Retinal pigment epithelial cell (primary cell): ENCODE data around the gene NAA40.
"Not testable (repeated sequence)": the region's sequence is repeated elsewhere in the genome, so short reads cannot be mapped to it uniquely, and the experiment has no call there.

Experiments used
- DNase-seq: peaks from one replicate; pipeline ENCODE4 v3.0.0-alpha.2; 2010; ENCODE audit warnings: low read depth
- H3K4me3 ChIP-seq: 2 replicates; pipeline ENCODE4 v1.5.1; 2011; ENCODE audit warnings: mild to moderate bottlenecking, low read length, control low read depth, moderate library complexity
- TF ChIP-seq, protein P1 (sequence below): conservative IDR thresholded peaks from 2 replicates; pipeline ENCODE4 v1.5.1; 2011; ENCODE audit warnings: low read depth, low read length, control low read depth, inconsistent platforms

NAA40 gene

DNA sequence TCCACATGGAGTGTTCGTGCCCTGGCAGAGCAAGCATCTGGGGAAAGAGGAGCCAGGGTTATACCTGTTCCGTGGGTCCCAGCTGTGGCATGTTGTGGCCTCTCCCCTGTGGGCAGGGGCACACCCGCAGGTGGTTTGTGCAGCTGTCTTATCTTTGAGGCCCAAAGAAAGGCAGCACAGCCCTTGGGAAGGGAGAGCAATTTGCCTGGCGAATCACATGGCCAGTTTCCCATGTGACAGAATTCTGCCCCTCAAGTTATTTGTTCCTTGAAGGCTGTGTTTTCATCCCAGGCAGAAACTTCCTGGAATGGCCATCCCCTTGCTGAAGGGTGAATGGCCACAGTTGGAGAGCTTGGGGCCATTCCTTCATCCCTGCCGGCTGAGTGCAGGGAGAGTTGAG is 19.2 kb downstream of the NAA40 start:
- DNase-seq, result no peak
- TF ChIP-seq, protein P1, sequence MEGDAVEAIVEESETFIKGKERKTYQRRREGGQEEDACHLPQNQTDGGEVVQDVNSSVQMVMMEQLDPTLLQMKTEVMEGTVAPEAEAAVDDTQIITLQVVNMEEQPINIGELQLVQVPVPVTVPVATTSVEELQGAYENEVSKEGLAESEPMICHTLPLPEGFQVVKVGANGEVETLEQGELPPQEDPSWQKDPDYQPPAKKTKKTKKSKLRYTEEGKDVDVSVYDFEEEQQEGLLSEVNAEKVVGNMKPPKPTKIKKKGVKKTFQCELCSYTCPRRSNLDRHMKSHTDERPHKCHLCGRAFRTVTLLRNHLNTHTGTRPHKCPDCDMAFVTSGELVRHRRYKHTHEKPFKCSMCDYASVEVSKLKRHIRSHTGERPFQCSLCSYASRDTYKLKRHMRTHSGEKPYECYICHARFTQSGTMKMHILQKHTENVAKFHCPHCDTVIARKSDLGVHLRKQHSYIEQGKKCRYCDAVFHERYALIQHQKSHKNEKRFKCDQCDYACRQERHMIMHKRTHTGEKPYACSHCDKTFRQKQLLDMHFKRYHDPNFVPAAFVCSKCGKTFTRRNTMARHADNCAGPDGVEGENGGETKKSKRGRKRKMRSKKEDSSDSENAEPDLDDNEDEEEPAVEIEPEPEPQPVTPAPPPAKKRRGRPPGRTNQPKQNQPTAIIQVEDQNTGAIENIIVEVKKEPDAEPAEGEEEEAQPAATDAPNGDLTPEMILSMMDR, result no peak

DNA sequence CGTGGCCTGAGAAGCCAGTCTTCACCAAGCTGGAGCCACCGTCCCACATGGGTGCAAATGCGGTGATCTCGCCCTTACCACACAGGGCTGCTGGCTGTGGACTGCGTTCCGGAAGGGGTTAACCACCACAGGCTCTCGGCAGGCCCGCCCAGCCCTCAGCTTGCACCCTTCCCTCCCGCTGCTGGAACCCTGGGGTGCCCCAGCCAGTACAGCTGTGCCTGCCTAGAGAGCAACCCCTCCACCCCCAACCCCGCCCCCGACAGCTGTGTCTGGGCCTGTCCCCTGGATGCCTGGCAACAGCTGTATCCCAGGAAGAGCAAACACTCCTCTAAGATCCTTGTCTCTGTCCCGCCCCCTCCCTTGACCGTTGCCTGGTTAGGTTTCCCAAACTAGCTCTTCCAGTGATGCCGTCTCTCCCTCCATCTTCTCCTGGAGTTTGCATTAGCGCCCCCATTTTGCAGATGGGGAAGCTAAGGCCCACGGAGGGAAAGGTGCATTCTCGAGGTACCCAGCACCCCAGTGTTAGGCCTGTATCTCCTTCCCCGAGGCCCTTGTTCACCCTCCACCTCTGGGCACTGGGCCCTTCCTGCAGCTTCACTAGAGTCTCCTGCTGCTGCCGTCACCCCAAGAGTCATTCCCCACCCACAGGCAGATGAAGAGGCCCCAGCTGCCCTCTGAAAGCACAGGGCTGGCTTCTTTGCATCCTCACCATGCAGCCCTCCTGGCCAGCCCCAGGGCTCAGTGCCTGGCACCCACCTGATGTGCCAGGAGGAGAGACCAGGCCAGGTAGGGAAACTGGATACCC is 23.0 kb downstream of the NAA40 start:
- no peak overlapping the region for H3K4me3 ChIP-seq
- TF ChIP-seq, protein P1, result no peak
- DNase-seq, result no peak

More for the DNA sequence above, 19.2 kb downstream of the NAA40 start:
- H3K4me3 ChIP-seq, result no peak overlapping the region

DNA sequence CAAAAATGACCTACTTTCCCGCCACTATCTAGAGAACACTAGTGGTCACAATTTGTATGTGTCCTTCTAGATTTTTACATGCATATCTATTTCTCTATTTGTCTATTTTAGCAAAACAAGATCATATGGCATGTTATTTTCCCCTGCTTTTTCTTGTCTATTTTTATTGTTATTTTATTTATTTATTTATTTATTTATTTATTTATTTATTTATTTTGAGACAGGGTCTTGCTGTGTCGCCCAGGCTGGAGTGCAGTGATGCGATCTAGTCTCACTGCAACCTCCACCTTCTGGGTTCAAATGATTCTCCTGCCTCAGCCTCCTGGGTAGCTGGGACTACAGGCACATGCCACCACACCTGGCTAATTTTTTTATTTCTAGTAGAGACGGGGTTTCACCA is 25.1 kb downstream of the NAA40 start:
- not testable (repeated sequence) for H3K4me3 ChIP-seq, DNase-seq

DNA sequence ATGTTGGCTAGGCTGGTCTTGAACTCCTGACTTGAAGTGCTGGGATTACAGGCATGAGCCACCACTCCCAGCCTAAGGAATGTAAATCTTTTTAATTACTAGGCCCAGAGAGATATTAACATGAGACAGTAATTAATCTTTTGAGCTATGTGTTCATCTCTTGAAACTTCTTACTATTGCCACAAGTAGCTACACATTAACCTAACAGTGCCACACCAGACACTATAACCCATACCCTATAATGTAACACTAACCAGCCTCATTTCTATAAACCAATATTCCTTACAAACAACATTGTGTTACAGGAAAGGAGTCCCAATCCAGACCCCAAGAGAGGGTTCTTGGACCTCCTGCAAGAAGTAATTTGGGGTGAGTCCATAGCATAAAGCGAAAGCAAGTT is 27.6 kb downstream of the NAA40 start:
- H3K4me3 ChIP-seq, result no peak overlapping the region
- no peak for DNase-seq
- TF ChIP-seq, protein P1, result no peak

DNA sequence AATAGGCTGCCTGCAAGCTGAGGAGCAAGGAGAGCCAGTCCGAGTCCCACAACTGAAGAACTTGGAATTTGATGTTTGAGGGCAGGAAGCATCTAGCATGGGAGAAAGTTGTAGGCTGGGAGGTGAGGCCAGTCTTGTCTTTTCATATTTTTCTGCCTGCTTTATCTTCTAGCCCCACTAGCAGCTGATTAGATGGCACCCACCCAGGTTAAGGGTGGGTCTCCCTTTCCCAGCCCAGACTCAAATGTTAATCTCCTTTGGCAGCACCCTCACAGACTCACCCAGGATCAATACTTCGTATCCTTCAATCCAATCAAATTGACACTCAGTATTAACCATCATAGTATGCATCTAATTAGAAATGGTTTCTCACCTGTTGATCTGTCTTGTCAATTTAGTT is 30.7 kb downstream of the NAA40 start:
- no peak overlapping the region for H3K4me3 ChIP-seq
- TF ChIP-seq, protein P1, result no peak
- DNase-seq, result no peak

DNA sequence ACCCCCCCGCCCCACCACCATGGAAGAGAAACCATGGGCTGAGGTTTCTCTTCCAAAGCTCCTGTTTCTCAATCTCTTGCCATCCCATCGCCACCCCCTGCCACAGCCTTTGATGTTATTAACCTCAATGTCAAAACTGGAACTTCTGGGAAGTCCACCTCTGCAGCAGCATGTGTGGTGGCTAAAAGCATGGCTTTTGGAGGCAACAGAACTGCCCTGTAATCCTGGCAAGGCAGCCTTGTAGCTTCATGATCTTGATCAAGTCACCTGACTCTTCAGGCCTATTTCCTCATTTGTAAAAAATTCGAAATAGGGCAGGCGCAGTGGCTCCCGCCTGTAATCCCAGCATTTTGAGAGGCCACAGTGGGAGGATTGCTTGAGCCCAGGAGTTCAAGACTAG is 32.1 kb downstream of the NAA40 start:
- TF ChIP-seq, protein P1, result no peak
- no peak overlapping the region for H3K4me3 ChIP-seq
- DNase-seq, result no peak

DNA sequence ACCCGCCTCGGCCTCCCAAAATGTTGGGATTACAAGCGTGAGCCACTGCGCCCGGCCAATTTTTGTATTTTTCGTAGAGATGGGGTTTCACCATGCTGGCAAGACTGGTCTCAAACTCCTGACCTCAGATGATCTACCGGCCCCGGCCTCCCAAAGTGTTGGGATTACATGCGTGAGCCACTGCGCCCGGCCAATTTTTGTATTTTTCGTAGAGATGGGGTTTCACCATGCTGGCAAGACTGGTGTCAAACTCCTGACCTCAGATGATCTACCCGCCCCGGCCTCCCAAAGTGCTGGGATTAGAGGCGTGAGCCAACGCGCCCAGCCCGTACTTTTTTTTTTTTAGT is 35.1 kb downstream of the NAA40 start:
- not testable (repeated sequence) for DNase-seq, H3K4me3 ChIP-seq

DNA sequence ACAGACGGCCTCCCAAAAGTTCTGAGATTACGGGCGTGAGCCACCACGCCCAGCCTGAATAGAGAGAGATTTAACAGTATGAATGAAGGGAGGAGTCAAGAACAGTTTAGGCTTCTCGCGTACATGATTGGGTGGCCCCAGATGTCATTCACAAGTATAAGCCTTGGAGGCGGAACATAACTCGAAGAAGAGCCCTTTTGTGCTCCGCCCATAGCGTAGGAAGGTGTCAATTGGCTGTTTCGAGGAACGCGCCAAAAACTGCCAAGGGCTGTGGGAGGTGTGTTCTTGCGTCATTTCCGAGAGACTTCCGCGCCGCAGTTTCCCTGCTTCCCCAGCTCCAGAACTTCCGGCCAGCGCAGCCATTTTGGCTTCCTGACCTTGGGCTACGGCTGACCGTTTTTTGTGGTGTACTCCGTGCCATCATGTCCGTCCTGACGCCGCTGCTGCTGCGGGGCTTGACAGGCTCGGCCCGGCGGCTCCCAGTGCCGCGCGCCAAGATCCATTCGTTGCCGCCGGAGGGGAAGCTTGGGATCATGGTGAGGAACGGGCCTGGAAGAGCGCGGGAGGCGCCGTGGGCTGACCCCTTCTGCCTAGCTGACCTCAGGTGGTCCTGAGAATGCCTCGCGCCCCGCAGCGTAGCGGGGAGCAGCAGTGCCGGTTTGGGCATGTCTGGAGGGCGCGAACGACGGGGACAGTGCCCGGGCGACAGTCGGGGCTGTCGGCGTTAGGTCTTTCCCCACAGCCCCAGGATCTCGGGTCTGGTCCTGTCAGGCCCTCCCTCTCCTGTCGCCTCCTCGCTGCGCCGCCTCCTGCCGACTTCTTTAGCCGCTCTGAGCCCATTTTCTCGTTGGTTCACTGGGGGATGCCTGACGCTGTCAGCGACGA is 35.7 kb downstream of the NAA40 start, which contains the start of gene COX8A:
COX8A (plus strand) TSS at position 362 of the 885 bp plus-strand sequence; CDS start at position 423, 61 bp downstream.
- peak; percentile 99 for DNase-seq
- TF ChIP-seq, protein P1, result peak; percentile 26
- H3K4me3 ChIP-seq, result peak within 1 kb of the TSS; percentile 95
